ENCODE measurements around the gene PHLPP2. TPM values are rescaled to one million over a fixed set of nuclear protein-coding genes. Genes with fewer than 3 reads are reported as not detected.
A peak's percentile ranks its signal among the peaks of the same experiment; 100 is the strongest.

Gene PHLPP2
- total and polyA plus RNA-seq, 10 of the 15 experiments (the other 5 are each of a cell fraction or from before 2014, with no cell fraction given): 1.0 to 13.2 (median 7.0) TPM

DNA sequence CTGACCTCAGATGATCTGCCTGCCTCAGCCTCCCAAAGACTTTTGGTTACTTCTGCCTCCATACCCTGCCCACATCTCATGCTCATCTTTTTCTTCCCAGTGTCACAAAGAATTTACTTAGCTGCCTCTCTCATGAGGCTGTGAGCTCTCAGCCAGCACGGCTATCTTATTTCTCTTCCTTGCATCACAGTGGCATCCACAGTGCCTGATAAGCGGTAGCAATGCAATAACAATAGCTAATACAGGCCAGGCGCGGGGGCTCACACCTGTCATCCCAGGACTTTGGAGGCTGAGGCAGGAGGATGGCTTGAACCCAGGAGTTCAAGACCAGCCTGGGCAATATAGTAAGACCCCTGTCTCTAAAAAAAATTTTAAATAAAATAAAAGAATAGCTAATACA lies 114.1 kb downstream of the PHLPP2 start:
- no peak for ATAC-seq
- ChIA-PET RAD21 (ENCODE audit: unreplicated experiment) (interaction anchor here (0.7 to 6.2 kb wide), 26 partner anchors 14 to 351 kb away, joined by 3 to 213 read pairs (median 5); partner anchors contain the start of gene ZNF23), CTCF (interaction anchor here (0.5 to 7.0 kb wide), 69 partner anchors 9 to 421 kb away, joined by 3 to 312 read pairs (median 5); partner anchors contain the start of genes CHST4, IST1, TAT and ZNF23), POLR2A (interaction anchor here (0.5 to 2.1 kb wide), 4 partner anchors 22 to 67 kb away, joined by 3 to 16 read pairs (median 5); no protein-coding TSS in a partner anchor), SMC1A (ENCODE audit: uncharacterized antibody, unreplicated experiment) (interaction anchor here (0.6 to 5.9 kb wide), 33 partner anchors 10 to 444 kb away, joined by 3 to 162 read pairs (median 6); partner anchors contain the start of genes CHST4 and HP)
- no peak overlapping the region for H3K9ac ChIP-seq (ENCODE audit: control insufficient read depth, insufficient read depth, low read length)
- no peak overlapping the region for H3K27ac ChIP-seq (ENCODE audit: control insufficient read depth, insufficient read depth)
- no TSS peak for BruUV-seq (replicated peaks)
- H3K4me2 ChIP-seq (ENCODE audit: control insufficient read depth, insufficient read depth): peak overlapping the region; percentile 61
- no peak for TF ChIP-seq BHLHE40 (IDR thresholded peaks at IDR 0.05; ENCODE audit: borderline replicate concordance in 1 of 2, low read depth in 2 of 2, low read length in 1 of 2)
- TF ChIP-seq, protein P1, sequence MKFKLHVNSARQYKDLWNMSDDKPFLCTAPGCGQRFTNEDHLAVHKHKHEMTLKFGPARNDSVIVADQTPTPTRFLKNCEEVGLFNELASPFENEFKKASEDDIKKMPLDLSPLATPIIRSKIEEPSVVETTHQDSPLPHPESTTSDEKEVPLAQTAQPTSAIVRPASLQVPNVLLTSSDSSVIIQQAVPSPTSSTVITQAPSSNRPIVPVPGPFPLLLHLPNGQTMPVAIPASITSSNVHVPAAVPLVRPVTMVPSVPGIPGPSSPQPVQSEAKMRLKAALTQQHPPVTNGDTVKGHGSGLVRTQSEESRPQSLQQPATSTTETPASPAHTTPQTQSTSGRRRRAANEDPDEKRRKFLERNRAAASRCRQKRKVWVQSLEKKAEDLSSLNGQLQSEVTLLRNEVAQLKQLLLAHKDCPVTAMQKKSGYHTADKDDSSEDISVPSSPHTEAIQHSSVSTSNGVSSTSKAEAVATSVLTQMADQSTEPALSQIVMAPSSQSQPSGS (IDR thresholded peaks at IDR 0.05; ENCODE audit: low read length): no peak
- DNase-seq (ENCODE audit: low read depth, low spot score): no peak
- H3K79me2 ChIP-seq (ENCODE audit: control insufficient read depth, insufficient read depth, low read length): no peaks in the 10 kb centered on the region
- no peak for FAIRE-seq
- H3K9me3 ChIP-seq (replicated peaks; ENCODE audit: control insufficient read depth, insufficient read depth, low read length): no peaks in the 10 kb centered on the region
- intact Hi-C loops (cut with micrococcal nuclease; ENCODE audit: unreplicated experiment) (no loop called here), in situ Hi-C loops (cut with MboI) (loop anchor here (5.0 kb wide), 2 partner anchors 108 to 198 kb away; no protein-coding TSS in a partner anchor)
- H3K36me3 ChIP-seq (ENCODE audit: control insufficient read depth in 2 of 2, insufficient read depth in 2 of 2, low read length in 1 of 2): no peaks in the 10 kb centered on the region
- H3K4me1 ChIP-seq (ENCODE audit: control insufficient read depth, insufficient read depth, low read length): peaks cover 5% of the 10 kb centered on the region; the same call in 1 of the 2 replicates
- H3K4me3 ChIP-seq: no peak overlapping the region
- no peak overlapping the region for H2AFZ ChIP-seq (ENCODE audit: control insufficient read depth, low read depth, low read length)
- H4K20me1 ChIP-seq (ENCODE audit: control insufficient read depth, insufficient read depth): no peaks in the 10 kb centered on the region
- 95% methylated on average over 4 of the region's 4 CpGs for WGBS (ENCODE audit: insufficient coverage, insufficient replicate concordance, low lambda C conversion rate, missing lambda C conversion rate)
- H3K27me3 ChIP-seq (replicated peaks in 1 of 2; ENCODE audit: control insufficient read depth in 2 of 2, insufficient read depth in 2 of 2, low read length in 1 of 2): no peaks in the 10 kb centered on the region

DNA sequence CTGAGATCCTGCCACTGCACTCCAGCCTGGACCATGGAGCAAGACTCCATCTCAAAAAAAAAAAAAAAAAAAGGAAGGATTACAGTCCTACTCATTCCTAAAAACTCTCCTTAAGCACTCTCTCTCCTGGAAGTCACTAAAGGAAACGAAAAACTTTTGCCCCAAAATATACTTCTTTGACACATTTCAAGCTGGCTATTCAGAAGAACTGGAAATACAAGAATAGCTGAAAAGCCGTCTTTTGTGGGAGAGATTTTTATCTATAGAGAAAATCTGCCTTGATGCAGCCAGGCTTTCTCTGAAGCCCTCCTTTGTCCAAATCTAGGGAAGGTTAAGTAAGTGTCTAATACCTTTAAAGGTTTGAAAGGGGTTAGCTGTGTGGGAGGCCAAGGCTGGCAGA lies 115.4 kb downstream of the PHLPP2 start:
- POLR2A ChIA-PET: interaction anchor here (0.6 to 2.0 kb wide), 6 partner anchors 41 to 320 kb away, joined by 3 to 16 read pairs (median 4); no protein-coding TSS in a partner anchor
- no peaks in the 10 kb centered on the region for H3K9me3 ChIP-seq (replicated peaks; ENCODE audit: control insufficient read depth, insufficient read depth, low read length)
- WGBS (ENCODE audit: insufficient coverage, insufficient replicate concordance, low lambda C conversion rate, missing lambda C conversion rate): 0% methylated on average over 2 of the region's 2 CpGs
- H3K9ac ChIP-seq (ENCODE audit: control insufficient read depth, insufficient read depth, low read length): no peak overlapping the region
- H3K4me2 ChIP-seq (ENCODE audit: control insufficient read depth, insufficient read depth): no peak overlapping the region
- H2AFZ ChIP-seq (ENCODE audit: control insufficient read depth, low read depth, low read length): no peak overlapping the region; the same call in 1 of the 2 replicates
- H3K79me2 ChIP-seq (ENCODE audit: control insufficient read depth, insufficient read depth, low read length): no peaks in the 10 kb centered on the region
- DNase-seq (ENCODE audit: low read depth, low spot score) (no peak), ATAC-seq (no peak), FAIRE-seq (no peak)
- RAD21 ChIA-PET (ENCODE audit: unreplicated experiment): interaction anchor here (0.7 to 6.2 kb wide), 12 partner anchors 26 to 352 kb away, joined by 3 to 213 read pairs (median 4); no protein-coding TSS in a partner anchor
- CTCF ChIA-PET: interaction anchor here (0.6 to 7.0 kb wide), 13 partner anchors 10 to 352 kb away, joined by 3 to 312 read pairs (median 6); partner anchors contain the start of gene ZNF23
- intact Hi-C loops (cut with micrococcal nuclease; ENCODE audit: unreplicated experiment): loop anchor here (2.0 kb wide), 1 partner anchor 208 kb away; no protein-coding TSS in a partner anchor
- peaks cover 5% of the 10 kb centered on the region; the same call in 1 of the 2 replicates for H3K4me1 ChIP-seq (ENCODE audit: control insufficient read depth, insufficient read depth, low read length)
- no peaks in the 10 kb centered on the region for H4K20me1 ChIP-seq (ENCODE audit: control insufficient read depth, insufficient read depth)
- no peaks in the 10 kb centered on the region for H3K36me3 ChIP-seq (ENCODE audit: control insufficient read depth in 2 of 2, insufficient read depth in 2 of 2, low read length in 1 of 2)
- H3K4me3 ChIP-seq: no peak overlapping the region
- BruUV-seq (replicated peaks): no TSS peak
- SMC1A ChIA-PET (ENCODE audit: uncharacterized antibody, unreplicated experiment): interaction anchor here (0.8 to 5.9 kb wide), 13 partner anchors 9 to 353 kb away, joined by 3 to 162 read pairs (median 5); no protein-coding TSS in a partner anchor
- no peaks in the 10 kb centered on the region for H3K27me3 ChIP-seq (replicated peaks in 1 of 2; ENCODE audit: control insufficient read depth in 2 of 2, insufficient read depth in 2 of 2, low read length in 1 of 2)
- in situ Hi-C loops (cut with MboI): no loop called here
- peak overlapping the region; percentile 72 for H3K27ac ChIP-seq (ENCODE audit: control insufficient read depth, insufficient read depth)
- TF ChIP-seq IRF4 (IDR thresholded peaks at IDR 0.05; ENCODE audit: low read depth, low read length): no peak
- TF ChIP-seq, protein P2, sequence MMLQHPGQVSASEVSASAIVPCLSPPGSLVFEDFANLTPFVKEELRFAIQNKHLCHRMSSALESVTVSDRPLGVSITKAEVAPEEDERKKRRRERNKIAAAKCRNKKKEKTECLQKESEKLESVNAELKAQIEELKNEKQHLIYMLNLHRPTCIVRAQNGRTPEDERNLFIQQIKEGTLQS (IDR thresholded peaks at IDR 0.05; ENCODE audit: borderline replicate concordance, extremely low read depth, low read depth, low read length): no peak
- no peak for TF ChIP-seq EGR1 (IDR thresholded peaks at IDR 0.05; ENCODE audit: borderline replicate concordance in 1 of 2, low read depth in 2 of 2, low read length in 2 of 2)
- TF ChIP-seq, protein P3, sequence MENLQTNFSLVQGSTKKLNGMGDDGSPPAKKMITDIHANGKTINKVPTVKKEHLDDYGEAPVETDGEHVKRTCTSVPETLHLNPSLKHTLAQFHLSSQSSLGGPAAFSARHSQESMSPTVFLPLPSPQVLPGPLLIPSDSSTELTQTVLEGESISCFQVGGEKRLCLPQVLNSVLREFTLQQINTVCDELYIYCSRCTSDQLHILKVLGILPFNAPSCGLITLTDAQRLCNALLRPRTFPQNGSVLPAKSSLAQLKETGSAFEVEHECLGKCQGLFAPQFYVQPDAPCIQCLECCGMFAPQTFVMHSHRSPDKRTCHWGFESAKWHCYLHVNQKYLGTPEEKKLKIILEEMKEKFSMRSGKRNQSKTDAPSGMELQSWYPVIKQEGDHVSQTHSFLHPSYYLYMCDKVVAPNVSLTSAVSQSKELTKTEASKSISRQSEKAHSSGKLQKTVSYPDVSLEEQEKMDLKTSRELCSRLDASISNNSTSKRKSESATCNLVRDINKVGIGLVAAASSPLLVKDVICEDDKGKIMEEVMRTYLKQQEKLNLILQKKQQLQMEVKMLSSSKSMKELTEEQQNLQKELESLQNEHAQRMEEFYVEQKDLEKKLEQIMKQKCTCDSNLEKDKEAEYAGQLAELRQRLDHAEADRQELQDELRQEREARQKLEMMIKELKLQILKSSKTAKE (IDR thresholded peaks at IDR 0.05; ENCODE audit: low read depth, poor library complexity, severe bottlenecking): no peak
- TF ChIP-seq EZH2 (IDR thresholded peaks at IDR 0.05; ENCODE audit: borderline replicate concordance, control insufficient read depth, low read depth, low read length): no peak

Data from GM12878 (cell line).